ENCODE data around the gene GNA12. TPM values are rescaled to one million over a fixed set of nuclear protein-coding genes. Genes with fewer than 3 reads are reported as not detected.

GNA12 gene
- total RNA-seq, 4 donors from 2014 or later, result 23.3 to 30.5 (median 28.7) TPM

DNA sequence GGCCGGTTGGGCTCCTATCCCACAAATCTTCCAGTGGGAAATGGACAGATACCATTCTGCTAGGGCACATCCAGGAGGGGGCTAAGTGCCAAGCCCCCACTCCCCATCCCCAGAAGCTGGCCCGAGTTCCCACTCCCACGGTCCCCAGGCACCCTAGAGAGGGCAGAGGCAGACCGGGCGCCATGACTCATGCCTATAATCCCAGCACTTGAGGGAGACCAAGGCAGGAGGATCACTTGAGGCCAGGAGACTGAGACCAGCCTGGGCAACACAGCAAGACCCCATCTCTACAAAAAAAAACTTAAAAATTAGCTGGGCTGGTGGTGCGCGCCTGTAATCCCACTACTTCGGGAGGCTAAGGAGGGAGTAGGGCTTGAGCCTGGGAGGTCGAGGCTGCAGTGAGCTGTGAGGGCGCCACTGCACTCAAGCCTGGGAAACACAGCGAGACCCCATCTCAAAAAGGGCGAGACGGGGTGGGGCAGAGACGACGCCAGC is 870 bp downstream of the GNA12 start:
- TF ChIP-seq, protein P1, sequence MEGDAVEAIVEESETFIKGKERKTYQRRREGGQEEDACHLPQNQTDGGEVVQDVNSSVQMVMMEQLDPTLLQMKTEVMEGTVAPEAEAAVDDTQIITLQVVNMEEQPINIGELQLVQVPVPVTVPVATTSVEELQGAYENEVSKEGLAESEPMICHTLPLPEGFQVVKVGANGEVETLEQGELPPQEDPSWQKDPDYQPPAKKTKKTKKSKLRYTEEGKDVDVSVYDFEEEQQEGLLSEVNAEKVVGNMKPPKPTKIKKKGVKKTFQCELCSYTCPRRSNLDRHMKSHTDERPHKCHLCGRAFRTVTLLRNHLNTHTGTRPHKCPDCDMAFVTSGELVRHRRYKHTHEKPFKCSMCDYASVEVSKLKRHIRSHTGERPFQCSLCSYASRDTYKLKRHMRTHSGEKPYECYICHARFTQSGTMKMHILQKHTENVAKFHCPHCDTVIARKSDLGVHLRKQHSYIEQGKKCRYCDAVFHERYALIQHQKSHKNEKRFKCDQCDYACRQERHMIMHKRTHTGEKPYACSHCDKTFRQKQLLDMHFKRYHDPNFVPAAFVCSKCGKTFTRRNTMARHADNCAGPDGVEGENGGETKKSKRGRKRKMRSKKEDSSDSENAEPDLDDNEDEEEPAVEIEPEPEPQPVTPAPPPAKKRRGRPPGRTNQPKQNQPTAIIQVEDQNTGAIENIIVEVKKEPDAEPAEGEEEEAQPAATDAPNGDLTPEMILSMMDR (IDR thresholded peaks at IDR 0.05; ENCODE audit: low read depth), result no peak

DNA sequence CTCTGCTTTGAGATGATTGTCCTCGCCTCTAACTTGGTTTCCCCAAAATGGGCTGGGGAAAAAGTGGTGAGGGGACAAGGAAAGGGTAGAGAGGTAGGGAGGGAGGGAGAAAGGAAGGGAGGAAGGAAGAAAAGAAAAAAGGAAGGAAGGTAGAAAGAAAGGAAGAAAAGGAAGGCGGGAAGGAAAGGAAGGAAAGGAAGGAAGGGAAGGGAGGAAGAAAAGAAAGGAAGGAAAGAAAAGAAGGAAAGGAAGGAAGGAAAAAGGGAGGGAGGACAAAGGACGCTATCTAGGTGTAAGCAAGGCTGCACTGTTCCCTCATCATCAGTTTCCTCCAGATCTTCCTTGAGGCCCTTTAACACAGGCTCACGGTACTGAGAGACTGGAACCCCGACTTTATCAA is 2.2 kb downstream of the GNA12 start:
- TF ChIP-seq, protein P1 (IDR thresholded peaks at IDR 0.05; ENCODE audit: low read depth), result no peak

DNA sequence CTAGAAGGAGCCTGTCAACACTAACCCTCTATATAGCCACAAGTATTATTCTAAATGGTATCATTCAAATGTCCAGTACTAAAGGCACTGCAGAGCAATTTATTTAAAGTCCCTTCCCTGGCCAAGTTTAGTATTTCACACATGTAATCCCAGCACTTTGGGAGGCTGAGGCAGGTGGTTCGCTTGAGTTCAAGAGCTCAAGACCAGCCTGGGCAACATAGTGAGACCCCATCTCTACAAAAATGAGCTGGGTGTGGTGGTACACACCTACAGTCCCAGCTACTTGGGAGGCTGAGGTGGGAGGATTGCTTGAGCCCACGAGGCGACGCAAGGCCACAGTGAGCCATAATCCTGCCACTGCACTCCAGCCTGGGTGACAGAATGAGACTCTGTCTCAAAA is 3.6 kb downstream of the GNA12 start:
- TF ChIP-seq, protein P1 (IDR thresholded peaks at IDR 0.05; ENCODE audit: low read depth), result no peak

GRCh38 chr7:2838873-2839578 is 5.1 kb downstream of the GNA12 start:
- TF ChIP-seq, protein P1 (IDR thresholded peaks at IDR 0.05; ENCODE audit: low read depth), result no peak

- TF ChIP-seq, protein P1 (IDR thresholded peaks at IDR 0.05; ENCODE audit: low read depth), result no peak
Observed at GRCh38 chr7:2838451-2838850, 5.7 kb downstream of the GNA12 start.

- TF ChIP-seq, protein P1 (IDR thresholded peaks at IDR 0.05; ENCODE audit: low read depth), result no peak
Observed at GRCh38 chr7:2837496-2837895, 6.6 kb downstream of the GNA12 start.

GRCh38 chr7:2834748-2835441 is 9.2 kb downstream of the GNA12 start:
- TF ChIP-seq, protein P1 (IDR thresholded peaks at IDR 0.05; ENCODE audit: low read depth), result no peak
